HepG2 (cell line): ENCODE measurements around the gene GSPT1. TPM values are rescaled to one million over a fixed set of nuclear protein-coding genes. Genes with fewer than 3 reads are reported as not detected.

Source experiments
- AHDC1 ChIP-seq: sonication (generic); formaldehyde crosslinking; IDR thresholded peaks from 2 replicates; pipeline ENCODE4 v1.5.1; 2020; ENCODE audit warnings: mild to moderate bottlenecking, missing genetic modification reagents, borderline replicate concordance
- ARNT ChIP-seq: fragments of 450-650 bp; IDR thresholded peaks from 2 replicates; pipeline ENCODE4 v1.6.1; 2017
- HNF4G ChIP-seq, 2 experiments: sonication (generic) in 1 of 2; formaldehyde crosslinking in 1 of 2; IDR thresholded peaks; 2 replicates each; pipeline versions ENCODE4 v1.4.0 to v1.6.1; 2011 to 2020; ENCODE audit warnings: borderline replicate concordance in 2 of 2, low read depth in 2 of 2, mild to moderate bottlenecking in 2 of 2, low read length in 1 of 2, missing genetic modification reagents in 1 of 2, moderate library complexity in 1 of 2
- MED1 ChIP-seq: sonication (generic); formaldehyde crosslinking; IDR thresholded peaks from 2 replicates; pipeline ENCODE4 v1.4.0; 2020; ENCODE audit warnings: missing genetic modification reagents
- PAXIP1 ChIP-seq: sonication (generic); formaldehyde crosslinking; conservative IDR thresholded peaks from 2 replicates; pipeline ENCODE4 v1.4.0; 2020; ENCODE audit warnings: mild to moderate bottlenecking, missing genetic modification reagents, moderate library complexity
- PPARG ChIP-seq: conservative IDR thresholded peaks from 2 replicates; pipeline ENCODE4 v1.6.1; 2016; ENCODE audit warnings: missing biosample characterization, missing genetic modification reagents
- PRDM15 ChIP-seq: sonication (generic); formaldehyde crosslinking; IDR thresholded peaks from 2 replicates; pipeline ENCODE4 v1.4.0; 2020; ENCODE audit warnings: missing genetic modification reagents
- SMYD3 ChIP-seq: sonication (generic); formaldehyde crosslinking; IDR thresholded peaks from 2 replicates; pipeline ENCODE4 v1.8.1; 2023; ENCODE audit warnings: mild to moderate bottlenecking, missing genetic modification reagents
- SP2 ChIP-seq: sonication (generic); formaldehyde crosslinking; IDR thresholded peaks from 2 replicates; pipeline ENCODE4 v1.5.1; 2020; ENCODE audit warnings: mild to moderate bottlenecking, missing genetic modification reagents
- ZBTB49 ChIP-seq: sonication (generic); formaldehyde crosslinking; IDR thresholded peaks from 2 replicates; pipeline ENCODE4 v1.4.0; 2020; ENCODE audit warnings: missing genetic modification reagents, borderline replicate concordance
- ZSCAN12 ChIP-seq: sonication (generic); formaldehyde crosslinking; IDR thresholded peaks from 2 replicates; pipeline ENCODE4 v1.9.0; 2021; ENCODE audit warnings: mild to moderate bottlenecking, missing genetic modification reagents
- polyA plus RNA-seq, 8 experiments: library from polyadenylated mRNA; depleted of rRNA in 3 of 8; stranded (reverse) in 7 of 8; unstranded in 1 of 8; fragments of >200 nt; fragmentation: Illumina TruSeq in 4 of 8; extraction: Trizol in 4 of 8; gene quantifications; 2 replicates each; pipeline versions ENCODE4 v1.2.1 to v1.2.3, GENCODE V29; 2011 to 2016; ENCODE audit warnings: low read depth in 4 of 8, missing spikeins in 1 of 8, mixed read lengths in 1 of 8; ENCODE audit not compliant: insufficient read depth in 1 of 8
- total RNA-seq, 5 experiments: library from RNA; depleted of rRNA; stranded (reverse); fragments of >200 nt; fragmentation: Illumina TruSeq; extraction: Trizol; gene quantifications; 2 replicates each; pipeline ENCODE4 v1.2.3, GENCODE V29; 2016; ENCODE audit warnings: low read depth in 1 of 5

GSPT1 gene
- total and polyA plus RNA-seq, 2 of the 13 experiments (the other 11 are each of a cell fraction or from before 2014, with no cell fraction given) = 120 to 316 TPM

- peak; percentile 72 for TF ChIP-seq PAXIP1
- no peak; the same call in 1 of the 2 replicates for TF ChIP-seq PRDM15
- peak; percentile 60; the same call in 1 of the 2 replicates for TF ChIP-seq SMYD3 (CRISPR knock-in tag)
- TF ChIP-seq AHDC1 (CRISPR knock-in tag) = no peak
- TF ChIP-seq ZBTB49 (CRISPR knock-in tag) = peak; percentile 58
- peak; percentile 45; the same call in 1 of the 2 replicates for TF ChIP-seq HNF4G (IDR thresholded peaks at IDR 0.05; ENCODE audit: borderline replicate concordance, low read depth, low read length)
- TF ChIP-seq HNF4G (CRISPR knock-in tag; IDR thresholded peaks at IDR 0.05; ENCODE audit: borderline replicate concordance, low read depth) = peak; percentile 84
- TF ChIP-seq ARNT = no peak
- TF ChIP-seq PPARG (CRISPR knock-in tag) = peak; percentile 83
- peak; percentile 86 for TF ChIP-seq MED1
- no peak; the same call in 1 of the 2 replicates for TF ChIP-seq ZSCAN12 (CRISPR knock-in tag)
- peak; percentile 69 for TF ChIP-seq SP2
These were observed at the start of gene GSPT1 (continued) for GRCh38 chr16:11915644-11916523.
